Activated T-helper 2 cell treated with anti-CD3 and anti-CD28 coated beads, Interferon-gamma antibody, Interleukin-2, Interleukin-4, amounts not matched to agents 10 μg/mL and 5 μg/mL and 100 μg/mL, durations not matched to agents 14 hours and 24 hours and 36 hours (primary cell): ENCODE data around the gene CLIP2. TPM values are rescaled to one million over a fixed set of nuclear protein-coding genes. Genes with fewer than 3 reads are reported as not detected.
A peak's percentile ranks its signal among the peaks of the same experiment; 100 is the strongest.

Experiments used
- DNase-seq: peaks from one replicate; pipeline ENCODE4 v3.0.0; 2021; ENCODE audit warnings: low spot score
- H3K27ac Mint-ChIP-seq: one replicate; pipeline ENCODE4 v1.8.0; 2021; ENCODE audit warnings: mixed read lengths
- H3K27me3 Mint-ChIP-seq: one replicate; pipeline ENCODE4 v1.8.0; 2021; ENCODE audit warnings: low read depth, mixed read lengths
- H3K36me3 Mint-ChIP-seq: one replicate; pipeline ENCODE4 v1.8.0; 2021; ENCODE audit warnings: low read depth, mixed read lengths
- H3K4me1 Mint-ChIP-seq: one replicate; pipeline ENCODE4 v1.8.0; 2021; ENCODE audit warnings: low read depth, mixed read lengths
- H3K4me3 Mint-ChIP-seq: one replicate; pipeline ENCODE4 v1.8.0; 2021; ENCODE audit warnings: low read depth, mild to moderate bottlenecking, moderate library complexity, mixed read lengths
- H3K9me3 Mint-ChIP-seq: one replicate; pipeline ENCODE4 v1.8.0; 2021; ENCODE audit warnings: mixed read lengths
- intact Hi-C: fragments of 100-400 bp; cut with micrococcal nuclease; formaldehyde crosslinking; loops from one replicate; pipeline ENCODE4 v1.15.1; 2023
- total RNA-seq: library from RNA; stranded (reverse); gene quantifications from 2 replicates; pipeline ENCODE4 v1.2.3, GENCODE V29; 2022

Gene CLIP2
- total RNA-seq, 1 donor from 2014 or later: 2.7 TPM

DNA sequence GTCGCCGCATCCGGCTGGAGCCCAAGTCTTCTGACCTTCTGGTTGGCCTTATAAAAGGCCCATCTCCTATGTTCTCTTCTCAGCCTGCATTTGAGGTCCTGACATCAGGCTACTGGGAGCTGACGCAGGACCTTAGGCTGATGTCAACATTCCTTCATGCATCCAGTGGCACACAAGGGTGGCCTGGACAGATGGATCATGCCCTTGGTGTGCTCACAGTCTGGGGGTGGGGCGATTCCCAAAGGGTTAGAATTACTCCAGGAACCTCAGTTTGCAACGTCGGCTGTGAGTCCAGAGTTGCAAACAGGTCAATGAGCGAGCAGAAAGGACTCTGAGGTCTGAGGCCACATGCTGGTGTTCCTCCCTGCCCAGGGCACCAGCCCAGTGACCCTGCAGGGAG is 8.2 kb upstream of the CLIP2 start:
- no peaks in the 10 kb centered on the region for H3K9me3 Mint-ChIP-seq
- no peak for DNase-seq
- intact Hi-C loops: no loop called here
- peaks cover 2% of the 10 kb centered on the region for H3K27me3 Mint-ChIP-seq
- no peak overlapping the region for H3K27ac Mint-ChIP-seq
- H3K4me3 Mint-ChIP-seq: no peak overlapping the region
- H3K36me3 Mint-ChIP-seq: no peaks in the 10 kb centered on the region
- H3K4me1 Mint-ChIP-seq: peaks cover 5% of the 10 kb centered on the region

DNA sequence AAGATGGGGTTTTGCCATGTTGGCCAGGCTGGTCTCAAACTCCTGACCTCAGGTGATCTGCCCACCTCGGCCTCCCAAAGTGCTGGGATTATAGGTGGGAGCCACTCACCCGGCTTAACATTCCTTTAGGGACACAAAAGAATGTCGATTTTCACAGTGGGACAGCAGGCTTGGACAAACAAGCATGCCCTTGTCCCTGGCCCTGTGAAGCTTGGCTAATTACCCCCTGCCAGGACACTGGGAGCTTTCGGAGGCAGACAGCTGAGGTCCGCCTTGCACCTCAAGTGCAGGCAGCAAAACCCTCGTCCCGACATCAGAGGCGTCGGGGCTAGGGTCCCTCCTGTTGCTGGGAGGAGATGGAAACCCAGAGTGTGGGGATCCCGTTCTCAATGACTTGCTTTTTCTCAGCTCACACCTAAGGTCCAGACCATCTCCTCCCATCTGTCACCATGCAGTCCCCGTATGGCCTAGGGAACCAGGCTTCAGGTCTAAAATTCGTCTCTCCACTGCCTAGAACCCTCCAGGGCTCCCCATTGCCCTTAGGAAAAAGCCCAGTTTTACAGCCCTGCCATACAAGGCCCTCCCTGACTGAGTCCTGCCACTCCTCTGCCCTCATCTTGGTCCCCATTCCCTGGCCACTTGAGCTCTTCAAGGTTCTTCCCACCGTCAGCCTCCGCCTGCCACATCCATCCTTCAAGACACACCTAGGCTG is 6.3 kb upstream of the CLIP2 start:
- Mint-ChIP-seq H3K27me3 (peaks cover 8% of the 10 kb centered on the region), H3K4me3 (no peak overlapping the region), H3K27ac (no peak overlapping the region), H3K9me3 (no peaks in the 10 kb centered on the region), H3K36me3 (no peaks in the 10 kb centered on the region), H3K4me1 (peaks cover 5% of the 10 kb centered on the region)
- intact Hi-C loops: no loop called here
- DNase-seq: no peak

DNA sequence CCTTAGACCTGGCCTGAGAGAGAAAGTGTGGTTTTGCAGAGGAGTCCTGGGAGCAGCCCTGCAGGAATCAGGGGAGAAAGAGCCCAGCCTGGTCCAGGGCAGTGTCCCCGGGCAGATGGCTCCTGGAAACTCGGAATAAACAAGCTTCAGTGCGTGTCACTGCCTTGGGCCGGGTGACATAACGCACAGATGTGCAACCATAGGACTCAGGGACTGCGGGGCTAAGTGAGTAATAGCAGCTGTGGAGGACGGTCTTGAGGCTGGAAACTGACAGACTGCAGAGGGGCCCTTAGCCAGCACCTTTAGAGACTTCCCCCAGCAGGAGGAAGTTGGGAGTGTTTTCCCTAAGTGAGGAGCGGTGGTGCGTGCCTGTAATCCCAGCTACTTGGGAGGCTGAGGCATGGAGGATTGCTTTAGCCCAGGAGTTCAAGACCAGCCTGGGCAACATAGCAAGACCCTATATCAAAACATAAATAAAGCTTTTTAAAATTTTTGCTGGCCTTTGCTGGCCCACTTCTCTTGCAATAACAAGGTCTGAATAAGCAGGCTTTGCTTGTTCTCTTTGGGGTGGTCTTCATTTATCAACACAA is 5.3 kb upstream of the CLIP2 start:
- H3K36me3 Mint-ChIP-seq: no peaks in the 10 kb centered on the region
- peaks cover 16% of the 10 kb centered on the region for H3K27me3 Mint-ChIP-seq
- H3K9me3 Mint-ChIP-seq: no peaks in the 10 kb centered on the region
- peaks cover 12% of the 10 kb centered on the region for H3K4me1 Mint-ChIP-seq
- DNase-seq: no peak
- H3K27ac Mint-ChIP-seq: no peak overlapping the region
- intact Hi-C loops: no loop called here
- H3K4me3 Mint-ChIP-seq: no peak overlapping the region

DNA sequence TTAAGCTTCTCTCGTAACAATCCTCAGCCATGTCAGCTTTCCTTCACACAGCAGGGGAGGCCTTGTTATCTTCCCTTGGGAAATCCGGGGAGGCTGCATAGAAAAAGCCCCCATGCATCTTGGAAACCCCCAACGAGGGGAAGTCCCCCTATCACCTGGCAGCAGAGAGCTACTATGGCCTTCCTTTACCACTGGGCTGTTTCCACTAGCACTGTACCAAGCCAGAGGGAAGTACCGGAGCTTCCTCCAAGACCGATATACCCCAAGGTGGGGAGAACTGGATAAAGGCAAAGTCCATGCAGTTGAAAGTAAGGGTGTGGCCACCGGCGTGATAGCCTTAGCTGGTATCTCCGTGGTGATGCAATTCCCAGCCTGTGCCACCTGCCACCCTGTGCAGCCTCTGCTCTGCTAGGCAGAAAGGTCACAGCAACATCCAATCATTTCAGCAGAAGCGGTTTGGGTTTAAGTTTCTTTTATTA is 4.4 kb upstream of the CLIP2 start:
- no peak overlapping the region for H3K27ac Mint-ChIP-seq
- no peaks in the 10 kb centered on the region for H3K36me3 Mint-ChIP-seq
- no peak overlapping the region for H3K4me3 Mint-ChIP-seq
- peaks cover 9% of the 10 kb centered on the region for H3K4me1 Mint-ChIP-seq
- peaks cover 17% of the 10 kb centered on the region for H3K27me3 Mint-ChIP-seq
- no peaks in the 10 kb centered on the region for H3K9me3 Mint-ChIP-seq
- no peak for DNase-seq
- intact Hi-C loops: no loop called here

DNA sequence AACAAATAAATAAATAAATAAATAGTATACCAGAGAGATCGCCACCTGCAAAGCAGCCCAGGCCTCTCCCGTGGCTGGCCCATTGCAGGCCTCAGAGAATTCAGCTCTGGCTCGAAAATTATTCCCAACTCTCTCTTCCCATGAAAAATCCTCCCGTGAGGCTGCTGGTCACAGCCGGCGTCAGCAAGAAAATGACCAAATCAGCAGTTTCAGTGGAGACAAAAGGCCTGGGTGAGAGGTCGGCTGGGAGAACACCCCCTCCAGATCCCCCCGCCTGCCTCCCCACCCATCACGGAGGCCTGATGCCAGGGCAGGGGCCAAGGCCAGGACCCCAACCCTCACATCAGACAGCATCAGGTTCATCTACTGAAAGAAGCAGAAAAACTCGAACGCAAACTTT is 3.1 kb upstream of the CLIP2 start:
- Mint-ChIP-seq H3K27ac (no peak overlapping the region), H3K4me1 (peaks cover 12% of the 10 kb centered on the region), H3K36me3 (no peaks in the 10 kb centered on the region), H3K4me3 (no peak overlapping the region), H3K9me3 (no peaks in the 10 kb centered on the region), H3K27me3 (peaks cover 23% of the 10 kb centered on the region)
- intact Hi-C loops: no loop called here
- DNase-seq: no peak

DNA sequence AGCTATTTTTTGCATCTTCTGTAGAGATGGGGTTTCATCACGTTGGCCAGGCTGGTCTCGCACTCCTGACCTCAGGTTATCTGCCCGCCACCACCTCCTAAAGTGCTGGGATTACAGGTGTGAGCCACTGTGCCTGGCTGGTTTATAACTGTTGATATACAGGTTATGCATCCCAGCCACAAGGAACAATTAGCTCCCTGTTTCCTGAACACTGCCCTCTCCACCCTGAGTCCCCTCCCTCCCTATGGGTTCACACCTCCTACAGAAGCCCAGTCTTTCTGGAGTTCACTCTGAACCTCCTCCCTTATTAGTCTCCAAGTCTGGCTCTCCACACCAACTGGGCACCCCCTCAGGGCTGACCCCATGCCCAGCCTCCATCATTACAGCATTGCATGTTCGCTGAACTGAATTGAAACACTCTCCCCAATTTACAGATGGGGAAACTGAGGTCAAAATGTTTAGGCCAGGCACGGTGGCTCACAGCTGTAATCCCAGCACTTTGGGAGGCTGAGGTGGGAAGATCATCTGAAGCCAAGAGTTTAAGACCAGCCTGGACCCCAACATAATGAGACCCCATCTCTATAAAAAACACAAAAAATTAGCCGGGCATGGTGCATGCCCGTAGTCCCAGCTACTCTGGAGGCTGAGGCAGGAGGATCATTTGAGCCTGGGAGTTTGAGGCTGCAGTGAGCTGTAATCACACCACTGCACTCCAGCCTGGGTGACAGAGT is 1.7 kb upstream of the CLIP2 start:
- no peak for DNase-seq
- H3K4me3 Mint-ChIP-seq: no peak overlapping the region
- H3K36me3 Mint-ChIP-seq: no peaks in the 10 kb centered on the region
- H3K27me3 Mint-ChIP-seq: peaks cover 29% of the 10 kb centered on the region
- no peaks in the 10 kb centered on the region for H3K9me3 Mint-ChIP-seq
- peaks cover 12% of the 10 kb centered on the region for H3K4me1 Mint-ChIP-seq
- no peak overlapping the region for H3K27ac Mint-ChIP-seq
- intact Hi-C loops: no loop called here

DNA sequence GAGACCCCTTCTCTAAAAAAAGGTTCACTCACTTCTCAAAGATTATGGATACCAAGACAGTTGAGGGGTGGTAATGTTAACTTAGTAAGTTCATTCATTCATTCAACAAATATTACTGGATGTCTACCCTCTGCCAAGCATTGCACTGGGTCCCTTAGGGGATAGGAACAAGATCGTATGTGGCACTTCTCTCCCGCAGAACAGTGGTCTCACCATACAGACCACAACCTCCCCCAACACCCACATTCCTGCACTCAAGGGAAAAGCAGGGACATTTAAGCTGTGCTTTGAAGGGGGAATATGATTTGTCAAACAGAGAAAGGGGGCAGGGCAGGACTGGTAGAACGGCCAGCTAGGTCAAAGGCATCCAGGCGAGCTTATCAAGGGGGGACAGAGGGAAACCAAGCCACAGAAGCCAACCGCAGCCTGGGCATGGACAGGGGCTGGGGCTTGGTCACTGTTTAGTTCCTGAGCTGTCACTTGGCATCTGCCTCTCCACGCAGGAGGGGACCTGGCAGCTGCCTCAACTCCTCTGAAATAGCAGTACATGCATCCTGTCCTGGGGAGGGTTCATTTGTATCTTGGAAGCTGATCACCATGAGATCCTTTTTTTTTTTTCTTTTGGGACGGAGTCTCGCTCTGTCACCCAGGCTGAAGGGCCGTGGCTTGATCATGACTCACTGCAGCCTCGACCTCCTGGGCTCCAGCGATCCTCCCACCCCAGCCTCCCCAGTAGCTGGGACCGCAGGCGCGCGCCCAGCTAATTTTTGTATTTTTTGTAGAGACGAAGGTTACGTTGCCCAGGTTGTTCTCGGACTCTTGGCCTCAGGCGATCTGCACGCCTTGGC is 949 bp upstream of the CLIP2 start:
- peaks cover 34% of the 10 kb centered on the region for H3K27me3 Mint-ChIP-seq

GRCh38 chr7:74289659-74290552 is 699 bp downstream of the CLIP2 start:
- intact Hi-C loops: loop anchor here (1.0 kb wide), 1 partner anchor 20 kb away; no protein-coding TSS in a partner anchor
- Mint-ChIP-seq H3K4me3 (peak overlapping the region; percentile 33), H3K27ac (no peak overlapping the region), H3K4me1 (peaks cover 15% of the 10 kb centered on the region), H3K27me3 (peaks cover 36% of the 10 kb centered on the region), H3K9me3 (no peaks in the 10 kb centered on the region), H3K36me3 (no peaks in the 10 kb centered on the region)
- DNase-seq: no peak

More for the DNA sequence above, 949 bp upstream of the CLIP2 start:
- H3K4me3 Mint-ChIP-seq: peak overlapping the region; percentile 81
- H3K36me3 Mint-ChIP-seq: no peaks in the 10 kb centered on the region
- no peak overlapping the region for H3K27ac Mint-ChIP-seq
- H3K4me1 Mint-ChIP-seq: peaks cover 12% of the 10 kb centered on the region
- intact Hi-C loops: no loop called here
- H3K9me3 Mint-ChIP-seq: no peaks in the 10 kb centered on the region
- DNase-seq: no peak

GRCh38 chr7:74290553-74290950 is 1.3 kb downstream of the CLIP2 start:
- Mint-ChIP-seq H3K27ac (no peak overlapping the region), H3K9me3 (no peaks in the 10 kb centered on the region), H3K4me3 (peak overlapping the region; percentile 2), H3K4me1 (peaks cover 15% of the 10 kb centered on the region), H3K36me3 (no peaks in the 10 kb centered on the region), H3K27me3 (peaks cover 42% of the 10 kb centered on the region)
- intact Hi-C loops: no loop called here
- no peak for DNase-seq

DNA sequence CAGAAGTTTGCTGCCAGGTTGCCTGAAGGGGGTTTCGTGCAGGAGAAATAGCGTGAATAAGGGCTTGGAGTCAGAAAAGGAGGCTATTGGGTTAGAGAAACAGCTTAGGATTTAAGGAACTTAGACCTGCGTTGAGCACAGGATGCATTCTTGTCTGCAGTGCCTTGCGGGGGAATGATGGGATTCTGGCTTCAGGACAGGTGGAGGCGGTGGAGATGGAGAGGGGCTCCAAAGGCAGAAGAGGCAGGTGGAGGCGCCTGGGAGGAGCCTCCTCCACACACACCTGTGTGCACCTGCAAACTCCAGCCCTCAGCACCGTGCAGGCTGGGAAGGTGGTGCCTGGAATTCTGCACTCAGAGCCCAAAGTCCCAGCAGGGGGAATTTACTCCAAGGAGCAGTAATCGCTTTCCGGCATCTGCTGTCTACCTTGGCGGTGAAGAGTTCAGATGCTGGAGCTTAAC is 1.8 kb downstream of the CLIP2 start:
- Mint-ChIP-seq H3K36me3 (no peaks in the 10 kb centered on the region), H3K4me1 (peaks cover 15% of the 10 kb centered on the region), H3K27ac (no peak overlapping the region), H3K27me3 (peaks cover 42% of the 10 kb centered on the region), H3K9me3 (no peaks in the 10 kb centered on the region), H3K4me3 (peak overlapping the region; percentile 2)
- intact Hi-C loops: no loop called here
- DNase-seq: no peak

- Mint-ChIP-seq H3K9me3 (no peaks in the 10 kb centered on the region), H3K36me3 (no peaks in the 10 kb centered on the region), H3K27ac (no peak overlapping the region), H3K27me3 (peaks cover 42% of the 10 kb centered on the region), H3K4me1 (peaks cover 15% of the 10 kb centered on the region), H3K4me3 (no peak overlapping the region)
- DNase-seq: no peak
- intact Hi-C loops: no loop called here
These were observed 2.3 kb downstream of the CLIP2 start for GRCh38 chr7:74291535-74291934.
